GM23248 (cell line): Measurements from ENCODE around the gene ACP5. TPM values are rescaled to one million over a fixed set of nuclear protein-coding genes. Genes with fewer than 3 reads are reported as not detected.

ENCODE experiments used
- DNase-seq: peaks from one replicate; pipeline ENCODE4 v3.0.0-alpha.2; 2015
- H2AFZ ChIP-seq: fragments of 200-600 bp; sonication (generic); 2 replicates; pipeline ENCODE4 v1.6.1; 2016; ENCODE audit warnings: antibody characterized with exemption
- H3F3A ChIP-seq: fragments of 200-600 bp; sonication (generic); 2 replicates; pipeline ENCODE4 v1.6.1; 2016; ENCODE audit warnings: mild to moderate bottlenecking, antibody characterized with exemption, mixed run types; ENCODE audit not compliant: insufficient read depth
- H3K27ac ChIP-seq: fragments of 200-600 bp; sonication (generic); 2 replicates; pipeline ENCODE4 v1.5.1; 2016; ENCODE audit warnings: mild to moderate bottlenecking
- H3K27me3 ChIP-seq: fragments of 200-600 bp; sonication (generic); replicated peaks from 2 replicates; pipeline ENCODE4 v1.6.1; 2016; ENCODE audit warnings: mild to moderate bottlenecking; ENCODE audit not compliant: insufficient read depth
- H3K36me3 ChIP-seq: fragments of 200-600 bp; sonication (generic); 2 replicates; pipeline ENCODE4 v1.6.1; 2016; ENCODE audit warnings: low read depth, mild to moderate bottlenecking
- H3K4me1 ChIP-seq: fragments of 200-600 bp; sonication (generic); 2 replicates; pipeline ENCODE4 v1.6.1; 2016; ENCODE audit warnings: mild to moderate bottlenecking; ENCODE audit not compliant: insufficient read depth
- H3K4me2 ChIP-seq: fragments of 200-600 bp; sonication (generic); one replicate; pipeline ENCODE4 v1.6.1; 2016; ENCODE audit warnings: mild to moderate bottlenecking; ENCODE audit not compliant: unreplicated experiment
- H3K4me3 ChIP-seq: fragments of 200-600 bp; sonication (generic); 2 replicates; pipeline ENCODE4 v1.5.1; 2016; ENCODE audit warnings: mild to moderate bottlenecking
- H3K79me2 ChIP-seq: fragments of 200-600 bp; sonication (generic); 2 replicates; pipeline ENCODE4 v1.6.1; 2016; ENCODE audit warnings: mild to moderate bottlenecking; ENCODE audit not compliant: insufficient read depth
- H3K9ac ChIP-seq: fragments of 200-600 bp; sonication (generic); 2 replicates; pipeline ENCODE4 v1.6.1; 2016; ENCODE audit warnings: mild to moderate bottlenecking
- H3K9me2 ChIP-seq: fragments of 200-600 bp; sonication (generic); 2 replicates; pipeline ENCODE4 v1.6.1; 2016; ENCODE audit warnings: mixed run types, mild to moderate bottlenecking, moderate library complexity; ENCODE audit not compliant: insufficient read depth
- H3K9me3 ChIP-seq: fragments of 200-600 bp; sonication (generic); one replicate; pipeline ENCODE4 v1.6.1; 2017; ENCODE audit warnings: low read depth
- H4K20me1 ChIP-seq: fragments of 200-600 bp; sonication (generic); 2 replicates; pipeline ENCODE4 v1.6.0; 2016; ENCODE audit not compliant: insufficient read depth
- EZH2 ChIP-seq: fragments of 200-600 bp; sonication (generic); IDR thresholded peaks from 2 replicates; pipeline ENCODE4 v1.6.1; 2018; ENCODE audit warnings: antibody characterized with exemption, mild to moderate bottlenecking; ENCODE audit not compliant: insufficient read depth, poor library complexity, severe bottlenecking
- EZH2phosphoT487 ChIP-seq: fragments of 200-600 bp; sonication (generic); IDR thresholded peaks from 2 replicates; pipeline ENCODE4 v1.6.1; 2018; ENCODE audit warnings: antibody characterized with exemption, moderate library complexity, mild to moderate bottlenecking, low read depth; ENCODE audit not compliant: insufficient read depth
- WGBS, 2 experiments: methylation state at CpG; one replicate each; pipeline ENCODE4 v1.1.6; 2015 to 2017; ENCODE audit warnings: low lambda C conversion rate in 2 of 2, low coverage in 1 of 2; ENCODE audit errors: missing lambda C conversion rate in 2 of 2; 5-methylcytosine and 5-hydroxymethylcytosine counted together
- in situ Hi-C: fragments of 300-500 bp; cut with MboI; formaldehyde crosslinking; loops from 2 replicates; pipeline ENCODE4 v1.15.0; 2020
- polyA plus RNA-seq: library from polyadenylated mRNA; unstranded; fragments of >200 nt; fragmentation: Nextera tagmentation; extraction: Ambion mirVana; gene quantifications from 2 replicates; pipeline ENCODE4 v1.2.1, GENCODE V29; 2016
- total RNA-seq: library from RNA; depleted of rRNA; stranded (reverse); fragments of >200 nt; shearing (Covaris generic); gene quantifications from 2 replicates; pipeline ENCODE4 v1.2.3, GENCODE V29; 2014

Gene ACP5
- total and polyA plus RNA-seq, 2 experiments from 2014 or later: 0.11 to 0.26 TPM

DNA sequence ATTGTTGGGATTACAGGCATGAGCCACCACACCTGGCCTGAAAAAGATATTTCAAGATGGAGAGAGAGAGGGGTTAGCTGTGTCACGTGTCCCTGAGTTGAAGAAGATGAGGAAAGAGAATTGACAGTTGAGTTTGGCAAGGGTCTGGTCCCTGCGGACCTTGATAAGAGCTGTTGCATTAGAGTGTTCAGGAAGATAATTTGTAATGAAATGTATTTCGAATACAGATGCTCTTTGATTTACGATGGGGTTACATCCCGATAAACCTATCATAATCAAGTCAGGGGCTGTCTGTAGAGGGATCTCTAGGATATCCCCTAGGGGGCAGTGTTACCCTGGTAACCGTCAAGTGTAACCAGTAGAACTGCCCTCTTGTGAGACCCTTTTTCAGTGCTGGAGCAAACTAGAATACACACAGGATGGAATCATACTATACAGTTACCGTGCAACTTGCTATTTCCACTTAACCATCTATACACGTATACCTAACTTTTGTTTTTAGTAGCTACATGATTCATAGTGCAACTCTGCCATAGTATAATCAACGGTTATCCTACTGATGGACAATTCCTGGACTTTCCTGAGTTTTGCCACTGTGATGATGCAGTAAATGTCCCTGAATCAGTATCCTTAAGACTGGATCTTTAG, 16.9 kb downstream of the ACP5 start:
- no peaks in the 10 kb centered on the region for H3K9me3 ChIP-seq
- H3K27me3 ChIP-seq: no peaks in the 10 kb centered on the region
- no peaks in the 10 kb centered on the region for H3K9me2 ChIP-seq
- H3F3A ChIP-seq: peaks cover 3% of the 10 kb centered on the region; the same call in 1 of the 2 replicates
- no peak overlapping the region for H3K27ac ChIP-seq
- peak overlapping the region; percentile 85; the same call in 1 of the 2 replicates for H3K4me3 ChIP-seq
- peak; percentile 74 for DNase-seq
- no peaks in the 10 kb centered on the region for H3K36me3 ChIP-seq
- TF ChIP-seq EZH2: no peak
- TF ChIP-seq EZH2phosphoT487: no peak
- peak overlapping the region; percentile 29 for H3K4me2 ChIP-seq
- H4K20me1 ChIP-seq: no peaks in the 10 kb centered on the region
- peaks cover 35% of the 10 kb centered on the region for H3K79me2 ChIP-seq
- 19 to 23% methylated on average over 9 of the region's 9 CpGs for WGBS, 2 experiments
- no peak overlapping the region for H3K9ac ChIP-seq
- in situ Hi-C loops: no loop called here
- H3K4me1 ChIP-seq: peaks cover 5% of the 10 kb centered on the region
- no peak overlapping the region for H2AFZ ChIP-seq

DNA sequence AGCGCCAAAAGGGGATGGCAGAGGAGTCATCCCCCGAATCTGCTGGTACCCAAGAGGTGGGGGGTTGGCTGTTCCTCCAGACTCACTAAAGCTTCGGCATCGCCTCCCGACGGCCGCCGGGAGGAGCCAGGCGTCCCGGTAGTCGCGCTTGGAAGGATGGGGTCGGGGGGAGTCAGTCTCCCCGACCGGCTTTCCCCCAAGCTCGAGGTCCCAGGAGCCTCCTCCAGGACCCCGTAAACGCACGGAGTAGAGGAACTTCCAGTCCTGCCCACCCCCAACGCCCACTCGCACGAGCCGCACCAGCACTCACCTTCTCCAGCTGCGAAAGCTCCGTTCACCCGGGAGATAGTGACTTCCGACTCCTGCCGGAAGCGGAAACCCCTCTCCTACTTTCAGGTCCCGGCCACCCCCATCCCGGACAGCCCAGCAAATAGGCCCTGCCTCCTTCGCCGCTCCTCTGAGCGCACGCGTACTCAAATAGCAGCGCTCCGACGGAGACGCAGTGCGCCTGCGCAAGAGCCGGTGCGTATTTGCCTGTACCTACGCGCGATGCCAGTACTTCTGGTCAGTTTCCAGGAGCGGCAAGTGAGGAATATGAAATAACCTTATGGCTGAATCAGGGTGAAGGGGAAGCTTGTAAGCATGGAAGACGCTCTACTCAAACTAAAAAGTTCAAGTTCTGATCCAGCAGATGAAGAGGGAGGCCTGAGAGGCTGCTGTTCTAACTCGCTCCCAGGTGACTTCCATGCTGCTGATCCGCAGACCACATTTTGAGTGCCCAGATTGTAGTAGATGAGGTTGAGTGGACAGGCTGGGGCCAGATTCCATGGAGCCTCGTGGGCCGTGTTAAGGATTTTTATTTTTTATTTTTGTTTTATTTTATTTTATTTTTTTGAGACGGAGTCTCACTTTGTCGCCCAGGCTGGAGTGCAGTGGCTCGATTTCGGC, 18.3 kb downstream of the ACP5 start, which contains the start of gene ELOF1:
Gene ELOF1 (minus strand): TSS at position 350 of the 948 bp plus-strand sequence. CDS start 4,883 bp downstream, outside the sequence.
- H3K4me1 ChIP-seq: peaks cover 5% of the 10 kb centered on the region
- no peaks in the 10 kb centered on the region for H3K9me2 ChIP-seq
- peaks cover 47% of the 10 kb centered on the region for H3K79me2 ChIP-seq
- 3% methylated on average over 55 of the region's 57 CpGs for WGBS, 2 experiments
- TF ChIP-seq EZH2phosphoT487 (no peak), EZH2 (no peak)
- peak within 1 kb of the TSS; percentile 82 for H3K4me2 ChIP-seq
- in situ Hi-C loops: no loop called here
- H3K4me3 ChIP-seq: peak within 1 kb of the TSS; percentile 85
- no peaks in the 10 kb centered on the region for H3K9me3 ChIP-seq
- H3K27me3 ChIP-seq: no peaks in the 10 kb centered on the region
- H3F3A ChIP-seq: peaks cover 3% of the 10 kb centered on the region; the same call in 1 of the 2 replicates
- no peaks in the 10 kb centered on the region for H4K20me1 ChIP-seq
- 0 out of 2 replicates have a peak within 1 kb of the TSS, but pooled peaks have one; percentile 6 for H3K27ac ChIP-seq
- peak within 1 kb of the TSS; percentile 91 for H2AFZ ChIP-seq
- H3K36me3 ChIP-seq: no peaks in the 10 kb centered on the region
- peak; percentile 100 for DNase-seq
- H3K9ac ChIP-seq: peak within 1 kb of the TSS; percentile 80

DNA sequence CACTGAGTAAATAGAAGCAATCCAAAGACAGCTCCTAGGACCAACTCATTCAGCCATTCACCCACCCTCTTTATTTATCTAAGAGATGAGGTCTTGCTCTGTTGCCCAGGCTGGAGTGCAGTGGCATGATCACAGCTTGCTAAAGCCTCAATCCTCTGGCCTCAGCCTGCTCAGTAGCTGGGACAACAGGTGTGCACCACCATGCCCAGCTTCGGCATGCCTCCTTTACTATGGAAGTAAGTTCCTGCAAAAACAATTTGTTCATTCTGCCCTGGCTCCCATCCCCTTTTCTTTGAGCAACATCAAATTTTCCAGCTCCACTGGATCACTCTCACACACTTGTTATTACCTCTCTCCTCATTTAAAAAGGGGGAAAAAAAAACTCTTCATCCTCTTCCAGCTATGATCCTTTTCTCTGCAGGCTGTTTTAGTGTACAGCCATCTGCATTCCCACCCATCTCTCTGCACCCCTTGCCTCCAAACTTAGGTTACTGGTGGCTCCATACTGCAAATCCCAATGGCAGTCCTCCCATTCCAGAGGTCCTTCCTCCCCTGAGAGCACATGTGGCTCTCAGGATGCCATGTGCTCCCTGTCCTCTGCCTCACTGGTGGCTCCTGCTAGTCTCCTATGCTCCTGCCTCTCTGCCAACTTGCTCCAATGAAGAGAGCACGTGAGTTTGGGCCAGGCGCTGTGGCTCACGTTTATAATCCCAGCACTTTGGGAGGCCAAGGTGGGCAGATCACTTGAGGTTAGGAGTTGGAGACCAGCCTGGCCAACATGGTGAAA, 20.6 kb downstream of the ACP5 start:
- Histone ChIP-seq H3K4me3 (no peak overlapping the region), H3K9me2 (no peaks in the 10 kb centered on the region), H3K27me3 (no peaks in the 10 kb centered on the region), H3F3A (peaks cover 3% of the 10 kb centered on the region; the same call in 1 of the 2 replicates), H3K9me3 (no peaks in the 10 kb centered on the region), H2AFZ (no peak overlapping the region), H3K27ac (no peak overlapping the region), H3K4me1 (peaks cover 5% of the 10 kb centered on the region), H3K79me2 (peaks cover 47% of the 10 kb centered on the region), H4K20me1 (no peaks in the 10 kb centered on the region), H3K4me2 (no peak overlapping the region), H3K36me3 (no peaks in the 10 kb centered on the region), H3K9ac (no peak overlapping the region; the same call in 1 of the 2 replicates)
- TF ChIP-seq EZH2phosphoT487: no peak
- DNase-seq: no peak
- WGBS, 2 experiments: 77 to 83% methylated on average over 4 of the region's 4 CpGs
- in situ Hi-C loops: no loop called here

DNA sequence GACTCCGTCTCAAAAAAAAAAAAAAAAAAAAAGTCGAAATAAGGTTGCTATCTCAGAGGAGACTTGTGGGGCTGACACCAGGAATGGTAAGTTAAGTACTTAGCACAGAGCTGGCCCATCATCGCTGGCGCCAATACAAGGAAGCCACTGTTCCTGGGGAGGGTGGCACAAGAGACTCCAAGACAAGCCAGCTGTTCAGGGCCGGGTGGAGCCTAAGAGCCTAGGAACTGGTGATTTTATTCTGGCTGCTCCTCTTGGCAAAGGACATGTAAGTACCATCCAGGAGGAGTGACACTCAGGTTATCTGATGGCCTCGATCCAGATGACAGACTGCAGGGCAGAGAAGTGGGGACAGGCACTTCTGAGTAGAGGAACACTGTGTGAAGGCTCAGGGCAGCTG, 22.2 kb downstream of the ACP5 start:
- H3K27me3 ChIP-seq: no peaks in the 10 kb centered on the region
- H3K36me3 ChIP-seq: no peaks in the 10 kb centered on the region
- H4K20me1 ChIP-seq: no peaks in the 10 kb centered on the region
- peaks cover under 1% of the 10 kb centered on the region; the same call in 1 of the 2 replicates for H3F3A ChIP-seq
- no peak overlapping the region for H3K9ac ChIP-seq
- WGBS, 2 experiments: 78 to 86% methylated on average over 5 to 6 of the region's 6 CpGs
- H3K4me3 ChIP-seq: no peak overlapping the region
- TF ChIP-seq EZH2phosphoT487: no peak
- no peak for TF ChIP-seq EZH2
- in situ Hi-C loops: no loop called here
- H3K9me2 ChIP-seq: no peaks in the 10 kb centered on the region
- DNase-seq: no peak
- H3K4me2 ChIP-seq: no peak overlapping the region
- H2AFZ ChIP-seq: no peak overlapping the region
- H3K4me1 ChIP-seq: peaks cover 5% of the 10 kb centered on the region
- no peak overlapping the region for H3K27ac ChIP-seq
- no peaks in the 10 kb centered on the region for H3K9me3 ChIP-seq
- peaks cover 47% of the 10 kb centered on the region for H3K79me2 ChIP-seq
